Body of pancreas (tissue), 4 donors: ENCODE results near the gene CSPG5. TPM values are rescaled to one million over a fixed set of nuclear protein-coding genes. Genes with fewer than 3 reads are reported as not detected.

ENCODE experiments used
- ATAC-seq: fragments of 150-250 bp; one replicate; pipeline ENCODE4 v1.9.1; 2016
- DNase-seq, 4 donors: peaks; one replicate each; pipeline ENCODE4 v3.0.0-alpha.2; 2019
- H3K27ac ChIP-seq, 4 donors: fragments of 200-600 bp; sonication (generic); 1 replicate in 3 of 4; 2 replicates in 1 of 4; pipeline versions ENCODE4 v1.5.1 to v1.6.1; 2016 to 2019; ENCODE audit warnings: mild to moderate bottlenecking in 1 of 4, mixed read lengths in 1 of 4, moderate library complexity in 1 of 4
- H3K27me3 ChIP-seq, 2 donors: fragments of 200-600 bp; sonication (generic); one replicate each; pipeline ENCODE4 v1.6.0; 2016; ENCODE audit warnings: mild to moderate bottlenecking in 1 of 2
- H3K36me3 ChIP-seq, 2 donors: fragments of 200-600 bp; sonication (generic); replicated peaks in 1 of 2; 2 replicates each; pipeline ENCODE4 v1.5.1; 2016; ENCODE audit warnings: low read depth in 2 of 2; ENCODE audit not compliant: insufficient read depth in 1 of 2
- H3K4me1 ChIP-seq: fragments of 200-600 bp; sonication (generic); one replicate; pipeline ENCODE4 v1.6.0; 2016
- H3K4me3 ChIP-seq, 2 donors: fragments of 200-600 bp; sonication (generic); 1 replicate in 1 of 2; 2 replicates in 1 of 2; pipeline ENCODE4 v1.5.1; 2016 to 2019
- H3K9me3 ChIP-seq, 3 donors: fragments of 200-600 bp; sonication (generic); 1 replicate in 2 of 3; 2 replicates in 1 of 3; pipeline ENCODE4 v1.5.1; 2016
- POLR2A ChIP-seq, 3 donors: fragments of 450-650 bp; IDR thresholded peaks; one replicate each; pipeline ENCODE4 v1.6.1; 2016; ENCODE audit warnings: antibody characterized with exemption in 3 of 3, mild to moderate bottlenecking in 2 of 3
- WGBS, 2 donors: methylation state at CpG; one replicate each; pipeline ENCODE4 v1.1.5; 2017; 5-methylcytosine and 5-hydroxymethylcytosine counted together
- intact Hi-C: fragments of 100-400 bp; cut with DNase I; formaldehyde crosslinking; loops from one replicate; pipeline ENCODE4 v1.15.1; 2023
- total RNA-seq, 2 donors: library from RNA; depleted of rRNA; stranded (reverse); fragments of >200 nt; gene quantifications; one replicate each; pipeline ENCODE4 v1.1.0, GENCODE V29; 2016
- TF ChIP-seq, protein P1 (sequence below), 7 experiments: fragments of 450-650 bp in 4 of 7; fragments of 200-600 bp in 3 of 7; sonication (generic) in 3 of 7; IDR thresholded peaks; one replicate each; pipeline ENCODE4 v1.5.1; 2016 to 2019; ENCODE audit warnings: antibody characterized with exemption in 7 of 7

Gene CSPG5
- total RNA-seq, 2 donors from 2014 or later, result 0.26 to 0.66 TPM

DNA sequence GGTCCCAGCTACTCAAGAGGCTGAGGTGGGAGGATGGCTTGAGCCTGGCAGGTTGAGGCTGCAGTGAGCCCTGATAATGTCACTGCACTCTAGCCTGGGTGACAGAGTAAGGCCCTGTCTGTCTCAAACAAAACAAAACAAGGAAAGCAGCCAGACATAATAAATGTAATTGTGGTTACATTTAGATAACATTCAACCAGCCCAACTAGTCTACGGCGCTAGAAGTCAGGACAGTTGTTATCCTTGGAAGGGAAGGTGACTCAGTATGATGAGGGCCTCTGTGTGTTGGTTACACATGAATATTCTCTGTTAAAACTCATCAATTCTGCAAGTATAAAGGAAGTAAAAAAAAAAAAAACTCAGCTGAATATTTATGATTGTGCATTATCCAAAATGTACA is 27.0 kb upstream of the CSPG5 start:
- intact Hi-C loops, result no loop called here
- 30 to 50% methylated on average over 2 of the region's 2 CpGs for WGBS, 2 donors
- no peak for TF ChIP-seq POLR2A (IDR thresholded peaks at IDR 0.05)
- TF ChIP-seq, protein P1, sequence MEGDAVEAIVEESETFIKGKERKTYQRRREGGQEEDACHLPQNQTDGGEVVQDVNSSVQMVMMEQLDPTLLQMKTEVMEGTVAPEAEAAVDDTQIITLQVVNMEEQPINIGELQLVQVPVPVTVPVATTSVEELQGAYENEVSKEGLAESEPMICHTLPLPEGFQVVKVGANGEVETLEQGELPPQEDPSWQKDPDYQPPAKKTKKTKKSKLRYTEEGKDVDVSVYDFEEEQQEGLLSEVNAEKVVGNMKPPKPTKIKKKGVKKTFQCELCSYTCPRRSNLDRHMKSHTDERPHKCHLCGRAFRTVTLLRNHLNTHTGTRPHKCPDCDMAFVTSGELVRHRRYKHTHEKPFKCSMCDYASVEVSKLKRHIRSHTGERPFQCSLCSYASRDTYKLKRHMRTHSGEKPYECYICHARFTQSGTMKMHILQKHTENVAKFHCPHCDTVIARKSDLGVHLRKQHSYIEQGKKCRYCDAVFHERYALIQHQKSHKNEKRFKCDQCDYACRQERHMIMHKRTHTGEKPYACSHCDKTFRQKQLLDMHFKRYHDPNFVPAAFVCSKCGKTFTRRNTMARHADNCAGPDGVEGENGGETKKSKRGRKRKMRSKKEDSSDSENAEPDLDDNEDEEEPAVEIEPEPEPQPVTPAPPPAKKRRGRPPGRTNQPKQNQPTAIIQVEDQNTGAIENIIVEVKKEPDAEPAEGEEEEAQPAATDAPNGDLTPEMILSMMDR (IDR thresholded peaks at IDR 0.05), result no peak
- H3K9me3 ChIP-seq, result no peaks in the 10 kb centered on the region
- H3K4me3 ChIP-seq, result no peak overlapping the region
- H3K27ac ChIP-seq, result no peak overlapping the region
- no peaks in the 10 kb centered on the region for H3K27me3 ChIP-seq
- ATAC-seq (no peak), DNase-seq (no peak)
- H3K4me1 ChIP-seq, result no peaks in the 10 kb centered on the region
- peaks cover 0 to 21% of the 10 kb centered on the region in 2 donors for H3K36me3 ChIP-seq

DNA sequence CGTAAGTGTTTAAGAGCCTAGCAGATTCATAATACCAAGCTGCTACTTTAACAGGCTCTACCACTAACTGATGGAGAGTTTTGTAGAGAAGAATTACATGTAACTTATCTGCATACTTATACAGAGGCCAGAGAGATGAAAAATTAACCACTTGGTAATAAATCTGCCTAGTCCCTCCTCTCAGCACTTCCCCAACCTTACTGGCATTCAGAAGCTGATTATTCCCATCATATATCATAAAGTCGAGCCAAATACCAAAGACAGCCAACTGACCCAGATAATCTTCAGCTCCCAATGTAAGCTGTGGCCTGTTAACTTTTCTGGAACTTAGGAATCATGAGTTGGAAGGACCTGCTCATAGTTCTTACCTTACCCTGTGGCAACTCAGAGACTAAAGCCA is 25.5 kb upstream of the CSPG5 start:
- TF ChIP-seq, protein P1 (IDR thresholded peaks at IDR 0.05), result no peak
- no peak for TF ChIP-seq POLR2A (IDR thresholded peaks at IDR 0.05)
- no peaks in the 10 kb centered on the region for H3K4me1 ChIP-seq
- H3K36me3 ChIP-seq, result peaks cover 0 to 19% of the 10 kb centered on the region in 2 donors
- H3K27me3 ChIP-seq, result no peaks in the 10 kb centered on the region
- intact Hi-C loops, result no loop called here
- ATAC-seq, result no peak
- no peak overlapping the region for H3K4me3 ChIP-seq
- no peaks in the 10 kb centered on the region for H3K9me3 ChIP-seq
- H3K27ac ChIP-seq, result no peak overlapping the region
- WGBS, 2 donors, result 64 to 69% methylated on average over 2 of the region's 2 CpGs
- no peak for DNase-seq

DNA sequence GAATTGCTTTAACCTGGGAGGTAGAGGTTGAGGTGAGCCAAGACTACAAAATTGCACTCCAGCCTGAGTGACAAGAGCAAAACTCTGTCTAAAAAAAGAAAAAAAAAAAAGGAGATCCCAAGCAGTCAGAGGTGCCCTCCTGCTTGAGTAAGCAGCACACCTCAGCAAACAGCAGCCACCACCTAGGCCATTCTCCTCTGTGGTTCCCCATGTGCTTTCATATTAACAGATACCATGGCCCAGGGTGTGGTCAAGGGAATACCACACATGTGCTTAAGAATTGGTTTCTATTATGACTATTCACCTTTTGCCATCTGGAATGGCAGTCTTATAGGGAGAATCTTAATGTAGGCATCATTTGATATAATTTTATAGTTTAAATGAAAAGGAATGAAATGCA is 24.7 kb upstream of the CSPG5 start:
- Histone ChIP-seq H3K4me1 (no peaks in the 10 kb centered on the region), H3K36me3 (peaks cover 0 to 16% of the 10 kb centered on the region in 2 donors), H3K9me3 (no peaks in the 10 kb centered on the region), H3K4me3 (no peak overlapping the region), H3K27ac (no peak overlapping the region), H3K27me3 (no peaks in the 10 kb centered on the region)
- TF ChIP-seq, protein P1 (IDR thresholded peaks at IDR 0.05), result no peak
- TF ChIP-seq POLR2A (IDR thresholded peaks at IDR 0.05), result no peak
- ATAC-seq, result no peak
- DNase-seq, result no peak
- intact Hi-C loops, result no loop called here

DNA sequence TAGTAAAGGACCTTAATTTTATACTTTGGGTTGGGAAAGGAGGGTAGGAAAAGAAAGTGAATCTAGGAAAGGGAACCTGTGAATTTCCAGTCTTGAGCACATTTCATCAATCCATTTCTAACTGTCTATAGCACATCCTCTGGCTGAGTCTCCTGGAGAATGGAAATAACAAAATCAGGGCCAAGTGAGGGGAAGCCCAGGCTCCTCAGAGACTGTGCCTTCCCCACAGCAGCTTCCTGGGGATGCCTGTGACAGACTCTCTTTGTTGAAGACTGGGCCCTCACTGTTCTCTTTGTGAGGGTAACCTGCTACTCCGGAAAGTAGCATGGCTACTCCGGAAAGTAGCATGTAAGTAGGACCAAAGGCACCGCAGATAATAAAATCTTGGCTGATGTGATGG is 22.6 kb upstream of the CSPG5 start:
- no peaks in the 10 kb centered on the region for H3K9me3 ChIP-seq
- WGBS, 2 donors, result 86 to 94% methylated on average over 3 of the region's 3 CpGs
- no peak for ATAC-seq
- H3K4me1 ChIP-seq, result no peaks in the 10 kb centered on the region
- intact Hi-C loops, result no loop called here
- TF ChIP-seq, protein P1 (IDR thresholded peaks at IDR 0.05), result no peak
- no peak for TF ChIP-seq POLR2A (IDR thresholded peaks at IDR 0.05)
- H3K27ac ChIP-seq, result no peak overlapping the region
- H3K27me3 ChIP-seq, result no peaks in the 10 kb centered on the region
- no peak for DNase-seq
- H3K4me3 ChIP-seq, result no peak overlapping the region
- peaks cover 0 to 6% of the 10 kb centered on the region in 2 donors for H3K36me3 ChIP-seq

DNA sequence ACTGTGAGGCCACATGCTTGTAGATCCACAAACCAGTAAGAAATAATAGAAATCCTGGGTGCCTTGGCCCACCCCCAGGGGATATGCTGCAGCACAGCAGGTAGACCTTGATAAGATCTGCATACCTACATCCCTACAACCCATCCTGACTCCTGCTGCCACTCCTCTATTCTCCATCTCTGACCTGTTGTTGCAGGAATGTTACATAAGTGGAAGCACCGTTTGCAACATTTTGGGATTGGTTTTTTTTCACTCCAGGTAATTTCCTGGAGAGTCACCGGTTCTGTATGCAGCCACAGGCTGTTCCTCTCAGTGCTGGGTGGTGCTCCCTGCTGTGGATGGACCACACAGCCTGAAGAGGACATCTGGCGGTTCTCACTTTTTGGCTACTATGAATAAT is 16.1 kb upstream of the CSPG5 start:
- no peak overlapping the region for H3K27ac ChIP-seq
- H3K4me1 ChIP-seq, result no peaks in the 10 kb centered on the region
- 78 to 80% methylated on average over 3 of the region's 3 CpGs for WGBS, 2 donors
- no peaks in the 10 kb centered on the region for H3K27me3 ChIP-seq
- no peaks in the 10 kb centered on the region for H3K9me3 ChIP-seq
- intact Hi-C loops, result no loop called here
- H3K36me3 ChIP-seq, result peaks cover 0 to 6% of the 10 kb centered on the region in 2 donors
- no peak overlapping the region for H3K4me3 ChIP-seq
- no peak for TF ChIP-seq POLR2A (IDR thresholded peaks at IDR 0.05)
- TF ChIP-seq, protein P1 (IDR thresholded peaks at IDR 0.05), result no peak
- DNase-seq, result no peak
- ATAC-seq, result no peak
